Endodermal cell (in vitro differentiated cells): ENCODE results near the gene CBR1. TPM values are rescaled to one million over a fixed set of nuclear protein-coding genes. Genes with fewer than 3 reads are reported as not detected.

Experiments used
- DNase-seq: peaks from one replicate; pipeline ENCODE4 v3.0.0-alpha.2; 2017
- H3K27ac ChIP-seq: 2 replicates; pipeline ENCODE4 v1.5.1; 2013; ENCODE audit warnings: mild to moderate bottlenecking, low read depth, low read length, moderate library complexity
- H3K27me3 ChIP-seq: 2 replicates; pipeline ENCODE4 v1.6.1; 2013; ENCODE audit warnings: mild to moderate bottlenecking, low read length, moderate library complexity; ENCODE audit not compliant: insufficient read depth, control insufficient read depth, poor library complexity, severe bottlenecking
- H3K36me3 ChIP-seq: 2 replicates; pipeline ENCODE4 v1.7.0; 2013; ENCODE audit warnings: mild to moderate bottlenecking, low read length, moderate library complexity; ENCODE audit not compliant: control insufficient read depth, insufficient read depth
- H3K4me1 ChIP-seq: one replicate; pipeline ENCODE4 v1.7.0; 2013; ENCODE audit warnings: low read length; ENCODE audit not compliant: control insufficient read depth, insufficient read depth
- H3K4me3 ChIP-seq: 2 replicates; pipeline ENCODE4 v1.5.1; 2013; ENCODE audit warnings: mild to moderate bottlenecking, low read length, moderate library complexity
- H3K9ac ChIP-seq: 2 replicates; pipeline ENCODE4 v1.6.1; 2013; ENCODE audit warnings: mild to moderate bottlenecking, low read length, moderate library complexity; ENCODE audit not compliant: poor library complexity, severe bottlenecking; ENCODE audit errors: extremely low read depth
- H3K9me3 ChIP-seq: 2 replicates; pipeline ENCODE4 v1.6.1; 2013; ENCODE audit warnings: mild to moderate bottlenecking, low read length, moderate library complexity; ENCODE audit not compliant: control insufficient read depth
- H3K27ac Mint-ChIP-seq: 2 replicates; pipeline ENCODE4 v1.8.0; 2020; ENCODE audit warnings: mixed read lengths
- H3K27me3 Mint-ChIP-seq: 2 replicates; pipeline ENCODE4 v1.8.0; 2021; ENCODE audit warnings: mild to moderate bottlenecking, mixed read lengths; ENCODE audit not compliant: insufficient read depth
- H3K36me3 Mint-ChIP-seq: 2 replicates; pipeline ENCODE4 v1.8.0; 2020; ENCODE audit warnings: low read depth, mixed read lengths
- H3K4me1 Mint-ChIP-seq: 2 replicates; pipeline ENCODE4 v1.8.0; 2020; ENCODE audit warnings: mixed read lengths
- H3K4me3 Mint-ChIP-seq: 2 replicates; pipeline ENCODE4 v1.8.0; 2020; ENCODE audit warnings: mild to moderate bottlenecking, moderate library complexity, mixed read lengths
- H3K9me3 Mint-ChIP-seq: 2 replicates; pipeline ENCODE4 v1.8.0; 2020; ENCODE audit warnings: mild to moderate bottlenecking, mixed read lengths
- CTCF ChIP-seq: fragments of 200-600 bp; sonication (generic); conservative IDR thresholded peaks from 2 replicates; pipeline ENCODE4 v1.5.0; 2021; ENCODE audit warnings: antibody characterized with exemption, mild to moderate bottlenecking
- WGBS, 2 experiments: methylation state at CpG; one replicate each; pipeline versions ENCODE4 v1.1.5 to v1.1.7; 2013; ENCODE audit warnings: missing lambda C conversion rate in 2 of 2, mixed read lengths in 1 of 2; ENCODE audit not compliant: insufficient coverage in 1 of 2, insufficient read length in 1 of 2; 5-methylcytosine and 5-hydroxymethylcytosine counted together
- total RNA-seq, 2 donors: library from RNA; stranded (reverse); fragmentation: NEBNext Ultra II Directional in 1 of 2; extraction: Animal tissue kit (Norgen Biotek cat#: 25700) in 1 of 2; gene quantifications; 2 replicates in 1 of 2; 3 replicates in 1 of 2; pipeline ENCODE4 v1.2.1, GENCODE V29; 2021

CBR1 gene
- total RNA-seq, 2 donors from 2014 or later: 0.40 to 15.1 TPM

GRCh38 chr21:36087362-36088138 is 17.7 kb downstream of the CBR1 start:
- peaks cover 3% of the 10 kb centered on the region for H3K4me1 Mint-ChIP-seq
- DNase-seq: peak; percentile 63
- no peaks in the 10 kb centered on the region for H3K27me3 ChIP-seq

DNA sequence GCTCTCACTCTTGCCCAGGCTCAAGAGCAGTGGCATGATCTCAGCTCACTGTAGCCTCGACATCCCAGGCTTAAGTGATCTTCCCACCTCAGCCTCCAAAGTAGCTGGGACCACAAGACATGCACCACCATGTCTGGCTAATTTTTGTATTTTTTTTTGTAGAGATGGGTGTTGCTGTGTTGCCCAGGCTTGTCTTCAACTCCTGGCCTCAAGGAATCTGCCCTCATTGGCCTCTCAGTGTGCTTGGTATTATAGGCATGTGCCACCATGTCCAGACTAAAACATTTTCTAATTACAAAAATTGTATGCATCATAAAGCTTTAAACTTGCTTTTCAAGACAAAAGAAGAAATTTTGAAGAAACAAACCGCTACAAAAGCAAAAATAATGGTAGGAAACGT is 20.1 kb downstream of the CBR1 start:
- Histone ChIP-seq H3K27ac (no peak overlapping the region), H3K27me3 (no peaks in the 10 kb centered on the region), H3K9me3 (peaks cover 26% of the 10 kb centered on the region), H3K4me1 (no peaks in the 10 kb centered on the region), H3K4me3 (no peak overlapping the region), H3K9ac (no peak overlapping the region), H3K36me3 (no peaks in the 10 kb centered on the region)
- Mint-ChIP-seq H3K27me3 (peaks cover 2% of the 10 kb centered on the region), H3K9me3 (peaks cover 31% of the 10 kb centered on the region), H3K27ac (no peak overlapping the region), H3K4me1 (peaks cover 3% of the 10 kb centered on the region), H3K36me3 (peaks cover 6% of the 10 kb centered on the region), H3K4me3 (no peak overlapping the region)
- TF ChIP-seq CTCF: no peak
- 86 to 92% methylated on average over 1 to 3 of the region's 3 CpGs for WGBS, 2 experiments
- DNase-seq: no peak

More at GRCh38 chr21:36087362-36088138, 17.7 kb downstream of the CBR1 start:
- H3K27ac Mint-ChIP-seq: no peak overlapping the region
- peaks cover 7% of the 10 kb centered on the region for H3K9me3 Mint-ChIP-seq
- no peaks in the 10 kb centered on the region for H3K27me3 Mint-ChIP-seq
- no peaks in the 10 kb centered on the region for H3K4me1 ChIP-seq
- H3K27ac ChIP-seq: no peak overlapping the region
- peaks cover 2% of the 10 kb centered on the region for H3K9me3 ChIP-seq
- peak; percentile 78 for TF ChIP-seq CTCF
- 71 to 86% methylated on average over 3 to 6 of the region's 6 CpGs for WGBS, 2 experiments
- H3K9ac ChIP-seq: no peak overlapping the region
- no peak overlapping the region for H3K4me3 ChIP-seq
- no peaks in the 10 kb centered on the region for H3K36me3 Mint-ChIP-seq
- no peak overlapping the region for H3K4me3 Mint-ChIP-seq
- no peaks in the 10 kb centered on the region for H3K36me3 ChIP-seq

DNA sequence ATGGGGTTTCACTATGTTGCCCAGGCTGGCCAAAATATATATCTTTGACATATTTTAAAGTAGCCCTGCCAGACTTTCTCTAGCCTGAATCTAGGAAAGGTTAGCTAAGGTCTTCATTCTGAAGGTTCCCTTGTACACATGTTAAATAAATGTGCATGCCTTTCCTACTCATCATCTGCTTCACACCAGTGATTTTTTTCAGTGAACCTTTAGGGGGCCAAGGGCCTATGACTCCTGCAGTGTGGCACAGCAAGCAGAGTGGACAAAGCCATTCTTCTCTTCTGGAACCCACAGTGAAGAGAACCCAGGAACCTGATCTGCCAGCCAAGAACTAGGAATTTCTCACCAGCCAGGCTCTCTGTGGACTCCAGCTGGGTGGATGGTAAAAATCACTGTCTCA is 22.9 kb downstream of the CBR1 start:
- H3K9me3 Mint-ChIP-seq: peaks cover 54% of the 10 kb centered on the region
- no peaks in the 10 kb centered on the region for H3K27me3 ChIP-seq
- H3K27me3 Mint-ChIP-seq: peaks cover 2% of the 10 kb centered on the region
- no peak overlapping the region for H3K9ac ChIP-seq
- TF ChIP-seq CTCF: no peak
- H3K27ac ChIP-seq: no peak overlapping the region
- H3K4me3 ChIP-seq: peak overlapping the region; percentile 66
- H3K4me1 Mint-ChIP-seq: peaks cover 11% of the 10 kb centered on the region
- H3K36me3 ChIP-seq: no peaks in the 10 kb centered on the region
- peaks cover 37% of the 10 kb centered on the region for H3K9me3 ChIP-seq
- no peak overlapping the region for H3K27ac Mint-ChIP-seq
- H3K4me1 ChIP-seq: no peaks in the 10 kb centered on the region
- no peak for DNase-seq
- no peak overlapping the region for H3K4me3 Mint-ChIP-seq
- peaks cover 6% of the 10 kb centered on the region for H3K36me3 Mint-ChIP-seq
